HepG2 (cell line): ENCODE results near the gene YLPM1. TPM values are rescaled to one million over a fixed set of nuclear protein-coding genes. Genes with fewer than 3 reads are reported as not detected.
A peak's percentile ranks its signal among the peaks of the same experiment; 100 is the strongest.

Experiments used
- FOXC1 ChIP-seq: sonication (generic); formaldehyde crosslinking; IDR thresholded peaks from 2 replicates; pipeline ENCODE4 v1.8.0; 2022; ENCODE audit warnings: mild to moderate bottlenecking, missing genetic modification reagents, borderline replicate concordance
- FOXJ3 ChIP-seq: sonication (generic); formaldehyde crosslinking; IDR thresholded peaks from 2 replicates; pipeline ENCODE4 v1.4.0; 2020; ENCODE audit warnings: missing genetic modification reagents, mild to moderate bottlenecking, borderline replicate concordance
- HES4 ChIP-seq: sonication (generic); formaldehyde crosslinking; IDR thresholded peaks from 2 replicates; pipeline ENCODE4 v1.9.0; 2021; ENCODE audit warnings: mild to moderate bottlenecking, missing genetic modification reagents, borderline replicate concordance
- MEIS2 ChIP-seq: sonication (generic); formaldehyde crosslinking; IDR thresholded peaks from 2 replicates; pipeline ENCODE4 v1.9.0; 2021; ENCODE audit warnings: mild to moderate bottlenecking, missing genetic modification reagents
- MLLT10 ChIP-seq: sonication (generic); formaldehyde crosslinking; IDR thresholded peaks from 2 replicates; pipeline ENCODE4 v1.4.0; 2020; ENCODE audit warnings: missing genetic modification reagents
- PHF21A ChIP-seq: sonication (generic); formaldehyde crosslinking; IDR thresholded peaks from 2 replicates; pipeline ENCODE4 v1.5.0; 2020; ENCODE audit warnings: mild to moderate bottlenecking, missing genetic modification reagents
- SKI ChIP-seq: fragments of 450-650 bp; IDR thresholded peaks from one replicate; pipeline ENCODE4 v1.6.1; 2018; ENCODE audit warnings: mild to moderate bottlenecking; ENCODE audit not compliant: partially characterized antibody
- ZMYM4 ChIP-seq: sonication (generic); formaldehyde crosslinking; IDR thresholded peaks from 2 replicates; pipeline ENCODE4 v1.8.1; 2023; ENCODE audit warnings: mild to moderate bottlenecking, missing genetic modification reagents
- ZNF10 ChIP-seq: sonication (generic); formaldehyde crosslinking; IDR thresholded peaks from 2 replicates; pipeline ENCODE4 v1.4.0; 2020; ENCODE audit warnings: mild to moderate bottlenecking, low read depth, missing genetic modification reagents, borderline replicate concordance
- ZNF577 ChIP-seq: sonication (generic); formaldehyde crosslinking; IDR thresholded peaks from 2 replicates; pipeline ENCODE4 v1.4.0; 2020; ENCODE audit warnings: mild to moderate bottlenecking, low read depth, missing genetic modification reagents, borderline replicate concordance
- polyA plus RNA-seq, 8 experiments: library from polyadenylated mRNA; depleted of rRNA in 3 of 8; stranded (reverse) in 7 of 8; unstranded in 1 of 8; fragments of >200 nt; fragmentation: Illumina TruSeq in 4 of 8; extraction: Trizol in 4 of 8; gene quantifications; 2 replicates each; pipeline versions ENCODE4 v1.2.1 to v1.2.3, GENCODE V29; 2011 to 2016; ENCODE audit warnings: low read depth in 4 of 8, missing spikeins in 1 of 8, mixed read lengths in 1 of 8; ENCODE audit not compliant: insufficient read depth in 1 of 8
- total RNA-seq, 5 experiments: library from RNA; depleted of rRNA; stranded (reverse); fragments of >200 nt; fragmentation: Illumina TruSeq; extraction: Trizol; gene quantifications; 2 replicates each; pipeline ENCODE4 v1.2.3, GENCODE V29; 2016; ENCODE audit warnings: low read depth in 1 of 5
- TF ChIP-seq, protein P1 (sequence below): sonication (generic); formaldehyde crosslinking; conservative IDR thresholded peaks from 2 replicates; pipeline ENCODE4 v1.4.0; 2020; ENCODE audit warnings: missing genetic modification reagents
- TF ChIP-seq, protein P2 (sequence below): sonication (generic); formaldehyde crosslinking; IDR thresholded peaks from 2 replicates; pipeline ENCODE4 v1.4.0; 2020; ENCODE audit warnings: low read depth, missing genetic modification reagents
- TF ChIP-seq, protein P3 (sequence below): sonication (generic); formaldehyde crosslinking; IDR thresholded peaks from 2 replicates; pipeline ENCODE4 v1.4.0; 2020; ENCODE audit warnings: mild to moderate bottlenecking, missing genetic modification reagents
- TF ChIP-seq, protein P4 (sequence below): sonication (generic); formaldehyde crosslinking; IDR thresholded peaks from one replicate; pipeline ENCODE4 v1.5.1; 2020; ENCODE audit warnings: mild to moderate bottlenecking, missing genetic modification reagents; ENCODE audit errors: not compliant biosample characterization

Gene YLPM1
- total and polyA plus RNA-seq, 2 of the 13 experiments (the other 11 are each of a cell fraction or from before 2014, with no cell fraction given): 6.7 to 21.9 TPM

DNA sequence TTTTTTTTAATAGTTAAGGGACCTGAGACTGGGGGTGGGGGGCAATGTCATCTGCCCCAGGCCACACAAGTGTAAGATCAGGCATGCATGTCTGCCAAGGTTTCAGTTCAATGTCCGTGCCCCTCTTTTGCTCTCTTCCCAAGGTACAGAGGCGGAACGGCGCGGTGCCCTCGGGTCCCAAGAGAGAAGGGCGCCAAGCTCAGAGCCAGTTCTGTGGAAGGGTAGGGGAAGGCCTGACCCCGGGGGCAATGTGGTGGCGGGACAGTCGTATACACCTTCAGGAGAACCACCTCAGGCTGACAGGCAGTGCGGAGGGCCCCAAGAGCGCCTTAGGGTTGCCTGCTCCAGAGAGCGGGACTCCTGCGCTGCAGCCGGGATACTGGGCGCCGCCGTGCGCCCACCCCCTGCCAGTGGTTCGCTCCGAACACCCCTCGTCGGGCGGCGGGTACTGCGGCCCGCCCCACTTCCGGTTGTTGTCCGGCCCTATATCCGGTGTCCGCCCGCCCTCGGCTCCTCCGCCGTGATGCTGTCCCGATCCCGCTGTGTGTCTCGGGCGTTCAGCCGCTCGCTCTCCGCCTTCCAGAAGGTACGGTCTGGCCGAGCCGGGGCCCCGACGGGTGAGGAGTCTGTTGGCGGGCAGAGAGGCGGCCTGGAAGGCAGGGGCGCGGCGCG is 118.5 kb downstream of the YLPM1 start, which contains the start of gene DLST (continued):
- TF ChIP-seq, protein P1, sequence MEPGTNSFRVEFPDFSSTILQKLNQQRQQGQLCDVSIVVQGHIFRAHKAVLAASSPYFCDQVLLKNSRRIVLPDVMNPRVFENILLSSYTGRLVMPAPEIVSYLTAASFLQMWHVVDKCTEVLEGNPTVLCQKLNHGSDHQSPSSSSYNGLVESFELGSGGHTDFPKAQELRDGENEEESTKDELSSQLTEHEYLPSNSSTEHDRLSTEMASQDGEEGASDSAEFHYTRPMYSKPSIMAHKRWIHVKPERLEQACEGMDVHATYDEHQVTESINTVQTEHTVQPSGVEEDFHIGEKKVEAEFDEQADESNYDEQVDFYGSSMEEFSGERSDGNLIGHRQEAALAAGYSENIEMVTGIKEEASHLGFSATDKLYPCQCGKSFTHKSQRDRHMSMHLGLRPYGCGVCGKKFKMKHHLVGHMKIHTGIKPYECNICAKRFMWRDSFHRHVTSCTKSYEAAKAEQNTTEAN: no peak
- peak; percentile 89 for TF ChIP-seq FOXC1 (CRISPR knock-in tag)
- TF ChIP-seq, protein P2, sequence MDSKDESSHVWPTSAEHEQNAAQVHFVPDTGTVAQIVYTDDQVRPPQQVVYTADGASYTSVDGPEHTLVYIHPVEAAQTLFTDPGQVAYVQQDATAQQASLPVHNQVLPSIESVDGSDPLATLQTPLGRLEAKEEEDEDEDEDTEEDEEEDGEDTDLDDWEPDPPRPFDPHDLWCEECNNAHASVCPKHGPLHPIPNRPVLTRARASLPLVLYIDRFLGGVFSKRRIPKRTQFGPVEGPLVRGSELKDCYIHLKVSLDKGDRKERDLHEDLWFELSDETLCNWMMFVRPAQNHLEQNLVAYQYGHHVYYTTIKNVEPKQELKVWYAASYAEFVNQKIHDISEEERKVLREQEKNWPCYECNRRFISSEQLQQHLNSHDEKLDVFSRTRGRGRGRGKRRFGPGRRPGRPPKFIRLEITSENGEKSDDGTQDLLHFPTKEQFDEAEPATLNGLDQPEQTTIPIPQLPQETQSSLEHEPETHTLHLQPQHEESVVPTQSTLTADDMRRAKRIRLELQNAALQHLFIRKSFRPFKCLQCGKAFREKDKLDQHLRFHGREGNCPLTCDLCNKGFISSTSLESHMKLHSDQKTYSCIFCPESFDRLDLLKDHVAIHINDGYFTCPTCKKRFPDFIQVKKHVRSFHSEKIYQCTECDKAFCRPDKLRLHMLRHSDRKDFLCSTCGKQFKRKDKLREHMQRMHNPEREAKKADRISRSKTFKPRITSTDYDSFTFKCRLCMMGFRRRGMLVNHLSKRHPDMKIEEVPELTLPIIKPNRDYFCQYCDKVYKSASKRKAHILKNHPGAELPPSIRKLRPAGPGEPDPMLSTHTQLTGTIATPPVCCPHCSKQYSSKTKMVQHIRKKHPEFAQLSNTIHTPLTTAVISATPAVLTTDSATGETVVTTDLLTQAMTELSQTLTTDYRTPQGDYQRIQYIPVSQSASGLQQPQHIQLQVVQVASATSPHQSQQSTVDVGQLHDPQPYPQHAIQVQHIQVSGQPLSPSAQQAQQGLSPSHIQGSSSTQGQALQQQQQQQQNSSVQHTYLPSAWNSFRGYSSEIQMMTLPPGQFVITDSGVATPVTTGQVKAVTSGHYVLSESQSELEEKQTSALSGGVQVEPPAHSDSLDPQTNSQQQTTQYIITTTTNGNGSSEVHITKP (CRISPR knock-in tag): peak; percentile 100
- TF ChIP-seq MEIS2: no peak
- TF ChIP-seq ZNF10 (CRISPR knock-in tag): no peak
- TF ChIP-seq ZNF577: no peak
- TF ChIP-seq, protein P3, sequence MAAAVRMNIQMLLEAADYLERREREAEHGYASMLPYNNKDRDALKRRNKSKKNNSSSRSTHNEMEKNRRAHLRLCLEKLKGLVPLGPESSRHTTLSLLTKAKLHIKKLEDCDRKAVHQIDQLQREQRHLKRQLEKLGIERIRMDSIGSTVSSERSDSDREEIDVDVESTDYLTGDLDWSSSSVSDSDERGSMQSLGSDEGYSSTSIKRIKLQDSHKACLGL (CRISPR knock-in tag): no peak; the same call in 1 of the 2 replicates
- TF ChIP-seq PHF21A (CRISPR knock-in tag): peak; percentile 81
- peak; percentile 45 for TF ChIP-seq SKI
- TF ChIP-seq ZMYM4: peak; percentile 81
- TF ChIP-seq FOXJ3 (CRISPR knock-in tag): no peak
- no peak for TF ChIP-seq MLLT10 (CRISPR knock-in tag)
- TF ChIP-seq, protein P4, sequence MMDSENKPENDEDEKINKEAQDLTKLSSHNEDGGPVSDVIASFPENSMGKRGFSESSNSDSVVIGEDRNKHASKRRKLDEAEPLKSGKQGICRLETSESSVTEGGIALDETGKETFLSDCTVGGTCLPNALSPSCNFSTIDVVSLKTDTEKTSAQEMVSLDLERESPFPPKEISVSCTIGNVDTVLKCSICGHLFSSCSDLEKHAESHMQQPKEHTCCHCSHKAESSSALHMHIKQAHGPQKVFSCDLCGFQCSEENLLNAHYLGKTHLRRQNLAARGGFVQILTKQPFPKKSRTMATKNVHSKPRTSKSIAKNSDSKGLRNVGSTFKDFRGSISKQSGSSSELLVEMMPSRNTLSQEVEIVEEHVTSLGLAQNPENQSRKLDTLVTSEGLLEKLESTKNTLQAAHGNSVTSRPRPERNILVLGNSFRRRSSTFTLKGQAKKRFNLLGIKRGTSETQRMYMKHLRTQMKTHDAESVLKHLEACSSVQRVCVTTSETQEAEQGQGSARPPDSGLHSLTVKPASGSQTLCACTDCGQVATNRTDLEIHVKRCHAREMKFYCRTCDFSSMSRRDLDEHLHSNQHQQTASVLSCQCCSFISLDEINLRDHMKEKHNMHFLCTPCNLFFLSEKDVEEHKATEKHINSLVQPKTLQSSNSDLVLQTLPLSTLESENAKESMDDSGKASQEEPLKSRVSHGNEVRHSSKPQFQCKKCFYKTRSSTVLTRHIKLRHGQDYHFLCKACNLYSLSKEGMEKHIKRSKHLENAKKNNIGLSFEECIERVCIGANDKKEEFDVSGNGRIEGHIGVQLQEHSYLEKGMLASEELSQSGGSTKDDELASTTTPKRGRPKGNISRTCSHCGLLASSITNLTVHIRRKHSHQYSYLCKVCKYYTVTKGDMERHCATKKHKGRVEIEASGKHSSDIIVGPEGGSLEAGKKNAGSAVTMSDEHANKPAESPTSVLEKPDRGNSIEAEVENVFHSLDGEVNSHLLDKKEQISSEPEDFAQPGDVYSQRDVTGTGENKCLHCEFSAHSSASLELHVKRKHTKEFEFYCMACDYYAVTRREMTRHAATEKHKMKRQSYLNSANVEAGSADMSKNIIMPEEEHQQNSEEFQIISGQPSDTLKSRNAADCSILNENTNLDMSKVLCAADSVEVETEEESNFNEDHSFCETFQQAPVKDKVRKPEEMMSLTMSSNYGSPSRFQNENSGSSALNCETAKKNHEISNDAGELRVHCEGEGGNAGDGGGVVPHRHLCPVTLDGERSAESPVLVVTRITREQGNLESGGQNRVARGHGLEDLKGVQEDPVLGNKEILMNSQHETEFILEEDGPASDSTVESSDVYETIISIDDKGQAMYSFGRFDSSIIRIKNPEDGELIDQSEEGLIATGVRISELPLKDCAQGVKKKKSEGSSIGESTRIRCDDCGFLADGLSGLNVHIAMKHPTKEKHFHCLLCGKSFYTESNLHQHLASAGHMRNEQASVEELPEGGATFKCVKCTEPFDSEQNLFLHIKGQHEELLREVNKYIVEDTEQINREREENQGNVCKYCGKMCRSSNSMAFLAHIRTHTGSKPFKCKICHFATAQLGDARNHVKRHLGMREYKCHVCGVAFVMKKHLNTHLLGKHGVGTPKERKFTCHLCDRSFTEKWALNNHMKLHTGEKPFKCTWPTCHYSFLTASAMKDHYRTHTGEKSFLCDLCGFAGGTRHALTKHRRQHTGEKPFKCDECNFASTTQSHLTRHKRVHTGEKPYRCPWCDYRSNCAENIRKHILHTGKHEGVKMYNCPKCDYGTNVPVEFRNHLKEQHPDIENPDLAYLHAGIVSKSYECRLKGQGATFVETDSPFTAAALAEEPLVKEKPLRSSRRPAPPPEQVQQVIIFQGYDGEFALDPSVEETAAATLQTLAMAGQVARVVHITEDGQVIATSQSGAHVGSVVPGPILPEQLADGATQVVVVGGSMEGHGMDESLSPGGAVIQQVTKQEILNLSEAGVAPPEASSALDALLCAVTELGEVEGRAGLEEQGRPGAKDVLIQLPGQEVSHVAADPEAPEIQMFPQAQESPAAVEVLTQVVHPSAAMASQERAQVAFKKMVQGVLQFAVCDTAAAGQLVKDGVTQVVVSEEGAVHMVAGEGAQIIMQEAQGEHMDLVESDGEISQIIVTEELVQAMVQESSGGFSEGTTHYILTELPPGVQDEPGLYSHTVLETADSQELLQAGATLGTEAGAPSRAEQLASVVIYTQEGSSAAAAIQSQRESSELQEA: peak; percentile 71
- TF ChIP-seq HES4 (CRISPR knock-in tag): no peak
